ENCODE measurements around the gene PIK3CB.

- TF ChIP-seq POLR2AphosphoS5 (IDR thresholded peaks at IDR 0.05; ENCODE audit: low read depth, low read length) (no peak), CTCF (IDR thresholded peaks at IDR 0.05) (no peak), REST (IDR thresholded peaks at IDR 0.05; ENCODE audit: insufficient read depth in 1 of 2, low read depth in 2 of 2, low read length in 1 of 2) (no peak), SIN3A (IDR thresholded peaks at IDR 0.05; ENCODE audit: borderline replicate concordance, insufficient read depth, low read depth, low read length) (no peak), TCF7L2 (IDR thresholded peaks at IDR 0.05; ENCODE audit: low read depth, low read length) (no peak)
Observed at GRCh38 chr3:138781012-138781470, 53.7 kb downstream of the PIK3CB start.
